Stimulated activated CD4-positive, alpha-beta T cell treated with anti-CD3 and anti-CD28 coated beads, Interleukin-15, amount 100 ng/mL, for 24 hours (primary cell): Measurements from ENCODE around the gene ZNF219.
"Not testable (repeated sequence)": the region's sequence is repeated elsewhere in the genome, so short reads cannot be mapped to it uniquely, and the experiment has no call there.

Source experiments
- DNase-seq: peaks from one replicate; pipeline ENCODE4 v3.0.0-alpha.2; 2020

The ZNF219 gene

DNA sequence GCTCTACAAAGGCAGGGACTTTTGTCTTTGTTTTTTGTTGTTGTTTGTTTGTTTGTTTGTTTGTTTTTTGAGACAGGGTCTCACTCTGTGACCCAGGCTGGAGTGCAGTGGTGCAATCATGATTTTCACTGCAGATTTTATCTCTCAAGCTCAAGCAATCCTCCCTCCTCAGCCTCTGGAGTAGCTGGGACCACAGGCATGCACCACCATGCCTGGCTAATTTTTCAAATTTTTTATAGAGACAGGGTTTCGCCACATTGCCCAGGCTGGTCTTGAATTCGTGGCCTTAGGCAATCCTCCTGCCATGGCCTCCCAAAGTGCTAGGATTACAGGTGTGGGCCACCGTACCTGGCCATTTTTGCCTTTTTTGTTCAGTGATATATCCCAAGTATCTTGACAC is 57.5 kb downstream of the ZNF219 start:
- not testable (repeated sequence) for DNase-seq

DNA sequence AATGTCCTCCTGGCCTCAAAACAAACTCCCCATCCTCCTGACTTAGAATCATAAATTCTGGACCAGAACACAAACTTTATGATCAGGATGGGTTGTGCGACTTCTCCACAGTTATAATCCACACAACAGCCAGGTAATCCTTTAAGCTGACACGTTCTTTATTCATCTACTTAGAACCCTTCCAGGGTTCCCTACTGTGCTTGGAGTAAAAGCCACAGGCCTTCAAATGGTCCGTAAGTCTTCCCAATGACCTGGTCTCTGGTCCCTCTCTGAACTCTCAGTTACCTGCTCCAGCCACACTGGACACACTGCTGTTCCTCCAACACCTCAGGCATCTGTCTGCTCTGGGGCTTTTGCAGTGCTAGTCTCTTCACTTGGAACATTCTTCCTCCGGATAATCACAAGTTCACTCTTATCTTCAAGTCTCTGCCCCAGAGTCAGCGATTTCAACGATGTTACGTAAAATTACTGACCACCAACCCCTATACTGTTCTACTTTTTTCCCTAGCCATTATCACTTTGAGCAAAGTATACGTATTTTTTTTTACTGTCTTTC is 58.0 kb downstream of the ZNF219 start:
- DNase-seq: no peak
